HCT116 (cell line): ENCODE data around the gene EYA2. TPM values are rescaled to one million over a fixed set of nuclear protein-coding genes. Genes with fewer than 3 reads are reported as not detected.

Experiments
- ATAC-seq: fragments of 200-7000 bp; cut with Tn5 transposase; 2 replicates; pipeline ENCODE4 v1.9.1; 2020; ENCODE audit warnings: mild to moderate bottlenecking, moderate library complexity
- BruUV-seq: library from RNA; stranded (reverse); fragments of 400-500 nt; replicated peaks from 2 replicates; lab custom pipeline; 2021; lab: Mats Ljungman, UMichigan
- CTCF ChIA-PET: fragments of 300-600 bp; sonication (Branson Sonifier 250); formaldehyde crosslinking; loops from one replicate; lab custom pipeline; 2021; ENCODE audit warnings: antibody characterized with exemption; lab: Charles Lee
- POLR2A ChIA-PET: fragments of 300-600, 350-600 bp; sonication (Branson Sonifier 250); formaldehyde crosslinking; loops from one replicate; lab custom pipeline; 2021; ENCODE audit warnings: antibody characterized with exemption; lab: Charles Lee
- RAD21 ChIA-PET, 2 experiments: fragments of 300-600 bp; sonication (Branson Sonifier 250); formaldehyde crosslinking; loops; one replicate each; lab custom pipeline; 2023; ENCODE audit warnings: low total read pairs in 2 of 2; ENCODE audit not compliant: uncharacterized antibody in 2 of 2, unreplicated experiment in 2 of 2, low non-redundant PET in 1 of 2; lab: Charles Lee
- DNase-seq: peaks from one replicate; pipeline ENCODE4 v3.0.0-alpha.2; 2010; ENCODE audit warnings: low read depth, low spot score
- H2AFZ ChIP-seq: fragments of 200-600 bp; shearing (Covaris generic), sonication (generic); 2 replicates; pipeline ENCODE4 v1.6.1; 2017; ENCODE audit warnings: low read depth, mixed run types, mixed read lengths, antibody characterized with exemption, low read length; ENCODE audit not compliant: poor library complexity, severe bottlenecking
- H3K27ac ChIP-seq: 2 replicates; pipeline ENCODE4 v1.5.1; 2012; ENCODE audit warnings: low read depth, low read length
- H3K27me3 ChIP-seq: fragments of 200-600 bp; sonication (generic); 2 replicates; pipeline ENCODE4 v1.6.1; 2016; ENCODE audit warnings: mixed run types, low read length, mixed read lengths; ENCODE audit not compliant: insufficient read depth
- H3K36me3 ChIP-seq, 2 experiments: fragments of 200-500 bp in 1 of 2; fragments of 200-600 bp in 1 of 2; sonication (Bioruptor generic) in 1 of 2; sonication (generic) in 1 of 2; 2 replicates each; pipeline versions ENCODE4 v1.5.1 to v1.6.1; 2014 to 2016; ENCODE audit warnings: low read length in 2 of 2, inconsistent platforms in 1 of 2, mixed read lengths in 1 of 2, mixed run types in 1 of 2; ENCODE audit not compliant: insufficient read depth in 2 of 2, control insufficient read depth in 1 of 2
- H3K4me1 ChIP-seq, 2 experiments: fragments of 200-600 bp in 1 of 2; sonication (generic) in 1 of 2; 2 replicates each; pipeline versions ENCODE4 v1.5.1 to v1.6.1; 2012 to 2017; ENCODE audit warnings: low read length in 2 of 2, inconsistent platforms in 1 of 2, mild to moderate bottlenecking in 1 of 2, mixed read lengths in 1 of 2, mixed run types in 1 of 2, moderate library complexity in 1 of 2; ENCODE audit not compliant: insufficient read depth in 2 of 2, control insufficient read depth in 1 of 2
- H3K4me2 ChIP-seq: fragments of 200-600 bp; sonication (generic); 2 replicates; pipeline ENCODE4 v1.6.1; 2017; ENCODE audit warnings: mixed run types, low read length, mixed read lengths
- H3K4me3 ChIP-seq, 2 experiments: fragments of 200-600 bp in 1 of 2; sonication (generic) in 1 of 2; replicated peaks in 1 of 2; 2 replicates each; pipeline ENCODE4 v1.5.1; 2011 to 2016; ENCODE audit warnings: low read length in 2 of 2, control low read depth in 1 of 2, low read depth in 1 of 2, mild to moderate bottlenecking in 1 of 2, mixed read lengths in 1 of 2, mixed run types in 1 of 2
- H3K79me2 ChIP-seq: fragments of 200-600 bp; sonication (generic); 2 replicates; pipeline ENCODE4 v1.6.1; 2017; ENCODE audit warnings: mild to moderate bottlenecking, mixed run types, low read length, moderate library complexity, mixed read lengths; ENCODE audit not compliant: insufficient read depth
- H3K9ac ChIP-seq: fragments of 200-600 bp; sonication (generic); 2 replicates; pipeline ENCODE4 v1.6.1; 2016; ENCODE audit warnings: low read length, mixed read lengths
- H3K9me2 ChIP-seq: fragments of 200-600 bp; sonication (generic), shearing (Covaris generic); 2 replicates; pipeline ENCODE4 v1.6.1; 2017; ENCODE audit warnings: mixed run types, mild to moderate bottlenecking, moderate library complexity; ENCODE audit not compliant: insufficient read depth
- H3K9me3 ChIP-seq, 2 experiments: fragments of 200-500 bp in 1 of 2; fragments of 200-600 bp in 1 of 2; sonication (Bioruptor generic) in 1 of 2; sonication (generic) in 1 of 2; 2 replicates each; pipeline ENCODE4 v1.6.1; 2014 to 2017; ENCODE audit warnings: low read length in 2 of 2, mixed read lengths in 2 of 2, inconsistent platforms in 1 of 2, low read depth in 1 of 2, mild to moderate bottlenecking in 1 of 2, mixed run types in 1 of 2, moderate library complexity in 1 of 2; ENCODE audit not compliant: control insufficient read depth in 1 of 2, insufficient read depth in 1 of 2
- H4K20me1 ChIP-seq: fragments of 200-600 bp; sonication (generic), shearing (Covaris generic); 2 replicates; pipeline ENCODE4 v1.6.1; 2017; ENCODE audit warnings: mixed run types, mild to moderate bottlenecking, moderate library complexity; ENCODE audit not compliant: insufficient read depth
- ATF3 ChIP-seq: IDR thresholded peaks from 2 replicates; pipeline ENCODE4 v1.6.1; 2012
- CBX3 ChIP-seq: IDR thresholded peaks from 2 replicates; pipeline ENCODE4 v1.6.1; 2012; ENCODE audit warnings: low read depth
- CTCF ChIP-seq, 3 experiments: fragments of 200-600 bp in 1 of 3; sonication (generic) in 1 of 3; IDR thresholded peaks in 2 of 3; conservative IDR thresholded peaks in 1 of 3; 2 replicates each; pipeline ENCODE4 v1.5.1; 2012 to 2017; ENCODE audit warnings: low read depth in 2 of 3, low read length in 2 of 3, antibody characterized with exemption in 1 of 3, borderline replicate concordance in 1 of 3, control low read depth in 1 of 3, mild to moderate bottlenecking in 1 of 3, mixed read lengths in 1 of 3, mixed run types in 1 of 3, moderate library complexity in 1 of 3; ENCODE audit not compliant: insufficient read depth in 1 of 3
- ELF1 ChIP-seq: IDR thresholded peaks from 2 replicates; pipeline ENCODE4 v1.6.1; 2012; ENCODE audit warnings: low read depth, borderline replicate concordance
- POLR2A ChIP-seq: IDR thresholded peaks from 2 replicates; pipeline ENCODE4 v1.7.0; 2011; ENCODE audit warnings: borderline replicate concordance; ENCODE audit not compliant: insufficient read depth, insufficient read length; ENCODE audit errors: extremely low read depth
- POLR2AphosphoS5 ChIP-seq: IDR thresholded peaks from 2 replicates; pipeline ENCODE4 v1.6.1; 2011; ENCODE audit warnings: mild to moderate bottlenecking, low read depth, low read length, moderate library complexity
- ZBTB33 ChIP-seq: IDR thresholded peaks from 2 replicates; pipeline ENCODE4 v1.6.1; 2011; ENCODE audit warnings: mild to moderate bottlenecking, low read length, moderate library complexity; ENCODE audit not compliant: insufficient replicate concordance; ENCODE audit errors: extremely low read depth
- intact Hi-C: fragments of 100-400 bp; cut with micrococcal nuclease; formaldehyde crosslinking; loops from 2 replicates; pipeline ENCODE4 v1.10.0; 2022
- total RNA-seq: library from RNA; stranded (reverse); gene quantifications from one replicate; pipeline ENCODE4 v1.2.1, GENCODE V29; 2021; ENCODE audit not compliant: unreplicated experiment
- TF ChIP-seq, protein P1 (sequence below): IDR thresholded peaks from 2 replicates; pipeline ENCODE4 v1.6.1; 2012

Gene EYA2
- total RNA-seq, 1 experiment from 2014 or later, result not detected

DNA sequence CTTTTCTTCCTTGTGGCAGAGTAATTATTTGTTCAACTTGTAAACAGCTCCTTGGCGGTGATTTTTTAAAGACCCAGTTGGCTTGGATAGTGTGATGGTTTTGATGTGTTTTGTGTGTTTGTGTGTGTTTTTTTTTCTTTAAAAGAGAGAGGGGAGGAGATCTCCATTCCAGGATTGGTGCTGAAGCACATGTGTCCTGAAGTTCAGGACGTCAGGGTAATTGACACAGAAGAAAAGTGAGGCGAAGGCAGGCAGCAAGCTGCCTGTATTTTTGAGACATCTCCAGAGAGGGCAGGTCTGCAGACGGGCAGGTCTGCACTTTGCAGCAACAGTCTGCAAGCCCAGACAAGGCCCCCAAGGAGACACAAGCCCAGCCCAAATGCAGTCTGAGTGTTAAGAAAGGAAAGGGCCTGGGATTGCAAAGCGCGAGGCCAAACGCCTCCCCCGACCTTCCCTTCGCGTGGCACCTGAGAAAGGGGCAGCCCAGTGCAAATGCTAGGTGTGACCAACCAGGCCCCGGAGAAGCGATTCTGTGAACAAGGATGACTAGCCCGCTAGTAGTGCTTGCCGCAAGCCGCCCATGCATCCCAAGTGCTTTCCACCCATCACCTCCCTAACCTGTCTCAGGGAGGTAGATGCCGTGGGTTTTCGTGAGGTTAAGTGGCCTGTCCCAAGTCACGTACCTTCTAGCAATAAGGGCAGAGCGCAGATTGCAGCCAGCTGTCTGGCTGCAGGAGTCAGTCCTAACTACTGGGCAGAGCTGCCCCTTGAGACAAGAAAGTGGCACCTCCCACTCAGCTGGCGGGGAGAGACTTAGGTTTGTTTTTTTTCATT is 231.3 kb downstream of the EYA2 start:
- H3K4me1 ChIP-seq, result peaks cover 14 to 28% of the 10 kb centered on the region in 2 experiments
- no peaks in the 10 kb centered on the region for H3K79me2 ChIP-seq
- no peaks in the 10 kb centered on the region for H3K27me3 ChIP-seq
- ChIA-PET RAD21 (no interaction called here), POLR2A (no interaction called here), CTCF (no interaction called here)
- no peaks in the 10 kb centered on the region for H3K36me3 ChIP-seq
- peak overlapping the region; percentile 50; the same call in 1 of the 2 replicates for H3K4me2 ChIP-seq
- no peak overlapping the region for H3K27ac ChIP-seq
- intact Hi-C loops, result no loop called here
- DNase-seq (no peak), ATAC-seq (no peak)
- no peaks in the 10 kb centered on the region for H3K9me3 ChIP-seq
- H3K4me3 ChIP-seq, result no peak overlapping the region
- no TSS peak for BruUV-seq
- H3K9ac ChIP-seq, result no peak overlapping the region
- no peaks in the 10 kb centered on the region for H4K20me1 ChIP-seq
- no peaks in the 10 kb centered on the region for H3K9me2 ChIP-seq
- H2AFZ ChIP-seq, result peak overlapping the region; percentile 91
- TF ChIP-seq POLR2AphosphoS5, result no peak
- TF ChIP-seq ELF1, result no peak
- no peak for TF ChIP-seq ATF3
- TF ChIP-seq, protein P1, sequence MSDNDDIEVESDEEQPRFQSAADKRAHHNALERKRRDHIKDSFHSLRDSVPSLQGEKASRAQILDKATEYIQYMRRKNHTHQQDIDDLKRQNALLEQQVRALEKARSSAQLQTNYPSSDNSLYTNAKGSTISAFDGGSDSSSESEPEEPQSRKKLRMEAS, result no peak
- no peak for TF ChIP-seq ZBTB33
- no peak for TF ChIP-seq POLR2A
- TF ChIP-seq CTCF (IDR thresholded peaks at IDR 0.05 in 2 of 3, conservative IDR thresholded peaks at IDR 0.05 in 1 of 3; ENCODE audit: borderline replicate concordance in 1 of 3, insufficient read depth in 1 of 3, low read depth in 2 of 3, low read length in 2 of 3), result no peak
- no peak for TF ChIP-seq CBX3
